ENCODE results near the gene ATG16L1. TPM values are rescaled to one million over a fixed set of nuclear protein-coding genes. Genes with fewer than 3 reads are reported as not detected.

The ATG16L1 gene
- total and polyA plus RNA-seq, 2 donors (not counting 1 experiment from before 2014, with no cell fraction given), result 23.7 to 33.7 TPM

DNA sequence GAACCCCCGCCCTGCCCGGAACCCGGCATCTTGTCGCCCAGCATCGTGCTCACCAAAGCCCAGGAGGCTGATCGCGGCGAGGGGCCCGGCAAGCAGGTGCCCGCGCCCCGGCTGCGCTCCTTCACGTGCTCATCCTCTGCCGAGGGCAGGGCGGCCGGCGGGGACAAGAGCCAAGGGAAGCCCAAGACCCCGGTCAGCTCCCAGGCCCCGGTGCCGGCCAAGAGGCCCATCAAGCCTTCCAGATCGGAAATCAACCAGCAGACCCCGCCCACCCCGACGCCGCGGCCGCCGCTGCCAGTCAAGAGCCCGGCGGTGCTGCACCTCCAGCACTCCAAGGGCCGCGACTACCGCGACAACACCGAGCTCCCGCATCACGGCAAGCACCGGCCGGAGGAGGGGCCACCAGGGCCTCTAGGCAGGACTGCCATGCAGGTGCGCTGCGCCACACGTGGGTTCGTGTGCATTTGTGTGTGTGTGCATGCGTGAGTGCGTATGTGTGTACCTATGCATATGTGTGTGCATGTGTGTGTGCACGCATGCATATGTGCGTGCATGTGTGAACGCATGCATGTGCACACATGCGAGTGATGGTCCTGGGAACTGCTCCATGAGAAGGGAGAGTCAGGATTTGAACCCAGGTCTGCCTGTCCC lies 47.1 kb upstream of the ATG16L1 start:
- Histone ChIP-seq H3K9ac (ENCODE audit: insufficient read depth, low read length) (no peak overlapping the region), H2AFZ (ENCODE audit: low read length) (no peak overlapping the region), H3K27ac (ENCODE audit: insufficient read depth, low read length) (no peak overlapping the region), H3K4me3 (replicated peaks in 1 of 4; ENCODE audit: control extremely low read depth in 1 of 4, insufficient read depth in 1 of 4, low read depth in 3 of 4, low read length in 4 of 4) (no peak overlapping the region), H3K36me3 (ENCODE audit: control insufficient read depth, insufficient read depth, low read length) (no peaks in the 10 kb centered on the region), H4K20me1 (ENCODE audit: control insufficient read depth, extremely low read depth, insufficient read depth, low read length) (no peaks in the 10 kb centered on the region), H3K4me2 (ENCODE audit: extremely low read depth, insufficient read depth, low read length) (no peak overlapping the region), H3K9me3 (ENCODE audit: control insufficient read depth, insufficient read depth, low read depth, low read length) (no peaks in the 10 kb centered on the region), H3K27me3 (ENCODE audit: control insufficient read depth, insufficient read depth, low read length) (peaks cover 10% of the 10 kb centered on the region), H3K79me2 (ENCODE audit: control insufficient read depth, insufficient read depth, low read length) (no peaks in the 10 kb centered on the region), H3K4me1 (ENCODE audit: control insufficient read depth, extremely low read depth, insufficient read depth, low read length) (no peaks in the 10 kb centered on the region)
- TF ChIP-seq EZH2 (IDR thresholded peaks at IDR 0.05; ENCODE audit: low read length, missing control alignments) (no peak), CTCF (conservative IDR thresholded peaks at IDR 0.05 in 1 of 2, IDR thresholded peaks at IDR 0.05 in 1 of 2; ENCODE audit: low read depth in 1 of 2, low read length in 2 of 2) (no peak)
- no peak for DNase-seq (ENCODE audit: low read depth in 2 of 2)

DNA sequence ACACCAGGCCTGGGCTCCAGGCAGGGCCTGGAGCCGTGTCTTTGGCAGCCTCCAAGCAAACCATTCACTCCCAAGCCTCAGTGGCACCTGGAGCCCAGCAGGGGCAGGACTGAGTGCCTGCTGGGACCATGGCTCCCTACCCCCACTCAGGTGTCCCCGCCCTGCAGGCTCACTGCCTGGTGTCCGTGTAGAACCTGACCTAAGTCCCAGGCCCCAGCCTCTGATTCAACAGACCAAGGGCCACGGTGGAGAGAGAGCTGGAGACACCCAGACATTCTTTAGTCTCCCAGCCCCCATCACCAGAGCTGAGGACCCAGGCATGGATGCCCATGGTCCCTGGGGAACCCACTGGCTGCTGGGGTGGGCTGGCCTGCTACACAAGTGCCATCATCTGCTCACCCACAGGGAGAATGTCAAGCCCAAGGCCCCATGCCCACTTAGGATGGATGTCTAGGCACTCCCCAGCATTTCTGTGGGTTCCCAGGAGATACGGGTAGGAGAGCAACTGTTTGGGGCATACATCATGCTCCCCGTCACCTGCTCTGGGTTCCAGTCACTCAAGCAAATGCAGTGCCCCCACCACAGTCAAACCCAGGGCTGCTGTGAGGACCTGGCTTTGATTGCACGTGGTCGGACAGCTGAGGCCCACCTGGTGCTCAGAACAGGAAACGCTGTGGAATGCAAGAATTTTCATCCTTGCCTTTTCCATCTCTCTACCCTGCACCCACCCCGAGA lies 42.9 kb upstream of the ATG16L1 start:
- no peaks in the 10 kb centered on the region for H4K20me1 ChIP-seq (ENCODE audit: control insufficient read depth, extremely low read depth, insufficient read depth, low read length)
- H3K4me1 ChIP-seq (ENCODE audit: control insufficient read depth, extremely low read depth, insufficient read depth, low read length), result peaks cover 3% of the 10 kb centered on the region
- no peak overlapping the region for H3K4me2 ChIP-seq (ENCODE audit: extremely low read depth, insufficient read depth, low read length)
- no peaks in the 10 kb centered on the region for H3K9me3 ChIP-seq (ENCODE audit: control insufficient read depth, insufficient read depth, low read depth, low read length)
- no peak overlapping the region for H2AFZ ChIP-seq (ENCODE audit: low read length)
- no peak overlapping the region for H3K27ac ChIP-seq (ENCODE audit: insufficient read depth, low read length)
- no peak overlapping the region for H3K4me3 ChIP-seq (replicated peaks in 1 of 4; ENCODE audit: control extremely low read depth in 1 of 4, insufficient read depth in 1 of 4, low read depth in 3 of 4, low read length in 4 of 4)
- H3K9ac ChIP-seq (ENCODE audit: insufficient read depth, low read length), result no peak overlapping the region
- DNase-seq (ENCODE audit: low read depth in 2 of 2), result peak in 1 of 2 donors; percentile 9
- no peaks in the 10 kb centered on the region for H3K36me3 ChIP-seq (ENCODE audit: control insufficient read depth, insufficient read depth, low read length)
- H3K27me3 ChIP-seq (ENCODE audit: control insufficient read depth, insufficient read depth, low read length), result peaks cover 18% of the 10 kb centered on the region
- no peaks in the 10 kb centered on the region for H3K79me2 ChIP-seq (ENCODE audit: control insufficient read depth, insufficient read depth, low read length)
- TF ChIP-seq CTCF (conservative IDR thresholded peaks at IDR 0.05 in 1 of 2, IDR thresholded peaks at IDR 0.05 in 1 of 2; ENCODE audit: low read depth in 1 of 2, low read length in 2 of 2), result no peak
- no peak for TF ChIP-seq EZH2 (IDR thresholded peaks at IDR 0.05; ENCODE audit: low read length, missing control alignments)

GRCh38 chr2:233209117-233209532 lies 42.3 kb upstream of the ATG16L1 start:
- Histone ChIP-seq H3K4me3 (replicated peaks in 1 of 4; ENCODE audit: control extremely low read depth in 1 of 4, insufficient read depth in 1 of 4, low read depth in 3 of 4, low read length in 4 of 4) (no peak overlapping the region), H3K27ac (ENCODE audit: insufficient read depth, low read length) (no peak overlapping the region), H3K27me3 (ENCODE audit: control insufficient read depth, insufficient read depth, low read length) (peaks cover 18% of the 10 kb centered on the region), H3K9ac (ENCODE audit: insufficient read depth, low read length) (no peak overlapping the region), H3K4me1 (ENCODE audit: control insufficient read depth, extremely low read depth, insufficient read depth, low read length) (peaks cover 3% of the 10 kb centered on the region), H3K36me3 (ENCODE audit: control insufficient read depth, insufficient read depth, low read length) (no peaks in the 10 kb centered on the region), H4K20me1 (ENCODE audit: control insufficient read depth, extremely low read depth, insufficient read depth, low read length) (no peaks in the 10 kb centered on the region), H2AFZ (ENCODE audit: low read length) (no peak overlapping the region), H3K79me2 (ENCODE audit: control insufficient read depth, insufficient read depth, low read length) (no peaks in the 10 kb centered on the region), H3K9me3 (ENCODE audit: control insufficient read depth, insufficient read depth, low read depth, low read length) (no peaks in the 10 kb centered on the region), H3K4me2 (ENCODE audit: extremely low read depth, insufficient read depth, low read length) (no peak overlapping the region)
- TF ChIP-seq CTCF (conservative IDR thresholded peaks at IDR 0.05 in 1 of 2, IDR thresholded peaks at IDR 0.05 in 1 of 2; ENCODE audit: low read depth in 1 of 2, low read length in 2 of 2), result no peak
- no peak for TF ChIP-seq EZH2 (IDR thresholded peaks at IDR 0.05; ENCODE audit: low read length, missing control alignments)
- DNase-seq (ENCODE audit: low read depth in 2 of 2), result no peak

Data from fibroblast of lung (primary cell).